ENCODE results near the gene CYB5B. TPM values are rescaled to one million over a fixed set of nuclear protein-coding genes. Genes with fewer than 3 reads are reported as not detected.
"Not testable (repeated sequence)": the region's sequence is repeated elsewhere in the genome, so short reads cannot be mapped to it uniquely, and the experiment has no call there.

The CYB5B gene
- total RNA-seq, 2 donors from 2014 or later, result 47.3 to 59.3 TPM

GRCh38 chr16:69405757-69406156, 18.7 kb upstream of the CYB5B start:
- intact Hi-C loops (cut with DNase I), result loop anchor here in 1 of 2 donors (10.0 kb wide), 1 partner anchor 339 kb away; no protein-coding TSS in a partner anchor
- DNase-seq (ENCODE audit: low spot score), result no peak

GRCh38 chr16:69406780-69407331, 17.6 kb upstream of the CYB5B start:
- intact Hi-C loops (cut with DNase I), result loop anchor here in 1 of 2 donors (10.0 kb wide), 1 partner anchor 338 kb away; no protein-coding TSS in a partner anchor
- DNase-seq (ENCODE audit: low spot score), result no peak

- intact Hi-C loops (cut with DNase I), result loop anchor here in 1 of 2 donors (10.0 kb wide), 1 partner anchor 337 kb away; no protein-coding TSS in a partner anchor
- DNase-seq (ENCODE audit: low spot score), result no peak
These were observed 16.6 kb upstream of the CYB5B start for GRCh38 chr16:69407702-69408323.

- peak; percentile 45 for DNase-seq (ENCODE audit: low spot score)
- intact Hi-C loops (cut with DNase I), result loop anchor here in 1 of 2 donors (10.0 kb wide), 1 partner anchor 336 kb away; no protein-coding TSS in a partner anchor
These were observed 15.9 kb upstream of the CYB5B start for GRCh38 chr16:69408475-69408874.

GRCh38 chr16:69410219-69410990, 14.0 kb upstream of the CYB5B start:
- intact Hi-C loops (cut with DNase I), result no loop called here
- DNase-seq (ENCODE audit: low spot score), result no peak

- intact Hi-C loops (cut with DNase I), result no loop called here
- no peak for DNase-seq (ENCODE audit: low spot score)
These were observed 13.1 kb upstream of the CYB5B start for GRCh38 chr16:69411064-69411985.

DNA sequence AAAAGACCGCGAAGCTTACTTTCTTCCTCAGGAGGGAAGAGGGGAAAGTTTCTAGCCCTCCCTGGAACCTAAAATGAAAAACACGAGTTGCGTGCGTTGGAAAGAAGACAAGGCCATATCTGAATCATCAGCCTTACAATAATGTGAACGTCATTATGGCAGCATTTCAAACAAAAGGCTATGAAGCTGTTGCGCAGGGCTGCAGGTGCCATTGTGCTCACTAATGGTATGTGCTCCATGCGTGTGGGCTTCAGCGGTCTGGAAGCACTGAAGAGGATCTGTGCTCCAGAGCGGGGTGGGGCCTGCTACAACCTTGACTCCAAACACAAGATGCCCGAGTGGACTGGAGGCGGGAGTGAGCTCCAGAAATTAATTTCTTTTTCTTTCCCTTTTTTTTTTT, 12.1 kb upstream of the CYB5B start:
- intact Hi-C loops (cut with DNase I), result no loop called here
- DNase-seq (ENCODE audit: low spot score), result peak; percentile 70

- intact Hi-C loops (cut with DNase I), result no loop called here
- no peak for DNase-seq (ENCODE audit: low spot score)
These were observed 11.3 kb upstream of the CYB5B start for GRCh38 chr16:69413045-69413664.

GRCh38 chr16:69417520-69418199, 6.8 kb upstream of the CYB5B start:
- intact Hi-C loops (cut with DNase I), result no loop called here
- peak; percentile 36 for DNase-seq (ENCODE audit: low spot score)

DNA sequence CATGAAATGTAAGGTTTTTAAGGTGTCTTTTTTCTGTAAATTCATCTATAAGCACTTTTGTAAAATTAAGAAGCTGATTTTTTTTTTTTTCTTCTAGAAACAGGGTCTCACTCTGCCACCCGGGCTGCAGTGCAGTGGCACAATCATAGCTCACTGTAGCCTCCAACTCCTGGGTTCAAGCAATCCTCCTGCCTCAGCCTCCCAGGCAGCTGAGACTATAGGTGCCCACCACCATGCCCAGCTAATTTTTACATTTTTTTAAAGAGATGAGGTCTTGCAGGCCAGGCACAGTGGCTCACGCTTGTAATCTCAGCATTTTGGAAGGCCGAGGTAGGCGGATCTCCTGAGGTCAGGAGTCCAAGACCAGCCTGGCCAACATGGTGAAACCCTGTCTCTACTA, 4.5 kb upstream of the CYB5B start:
- intact Hi-C loops (cut with DNase I), result loop anchor here in 1 of 2 donors (10.0 kb wide), 2 partner anchors 65 to 135 kb away; no protein-coding TSS in a partner anchor
- DNase-seq (ENCODE audit: low spot score), result no peak

GRCh38 chr16:69423189-69423588, 1.2 kb upstream of the CYB5B start:
- no peak for DNase-seq (ENCODE audit: low spot score)
- intact Hi-C loops (cut with DNase I), result loop anchor here in 1 of 2 donors (10.0 kb wide), 2 partner anchors 62 to 132 kb away; no protein-coding TSS in a partner anchor

DNA sequence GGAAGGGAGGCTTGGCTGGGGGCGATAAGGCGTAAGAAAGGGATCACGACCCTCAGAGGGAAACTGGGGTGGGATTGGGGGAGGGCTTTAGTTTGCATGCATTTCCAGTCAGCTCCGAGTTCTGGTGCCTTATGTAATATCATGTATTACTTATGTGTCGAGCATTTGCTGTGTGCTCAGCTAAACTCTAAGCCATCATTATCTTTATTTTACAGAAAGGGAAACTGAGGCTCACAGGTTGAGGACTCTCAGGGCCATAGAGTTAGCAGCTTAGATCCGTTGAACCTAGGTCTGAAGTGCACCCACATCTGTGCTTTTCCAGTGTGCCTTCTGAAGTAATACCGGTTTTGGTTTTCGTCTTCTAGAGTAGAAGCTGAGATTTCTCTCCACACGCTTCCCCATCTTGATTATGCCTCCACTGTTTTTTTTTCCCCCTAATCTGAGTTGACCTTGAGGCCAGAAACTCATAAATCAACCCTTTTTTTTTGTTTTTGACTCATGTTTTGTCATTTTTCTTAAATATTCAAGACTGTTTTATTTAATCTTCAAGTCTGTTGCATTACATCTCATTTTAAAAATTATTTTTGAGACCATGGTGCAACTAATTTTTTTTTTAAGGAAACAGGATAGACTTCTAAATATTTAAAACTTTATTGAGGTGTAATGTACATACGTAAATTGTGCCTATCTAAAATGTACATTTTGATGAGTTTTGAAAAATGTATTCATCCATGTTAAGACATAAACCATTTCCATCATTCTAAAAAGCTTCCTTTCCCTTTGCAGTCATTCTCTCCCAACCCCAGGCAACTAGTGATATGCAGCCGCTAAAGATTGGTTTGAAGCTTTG, 741 bp downstream of the CYB5B start:
- intact Hi-C loops (cut with DNase I), result loop anchor here in 1 of 2 donors (10.0 kb wide), 2 partner anchors 60 to 130 kb away; no protein-coding TSS in a partner anchor
- no peak for DNase-seq (ENCODE audit: low spot score)

DNA sequence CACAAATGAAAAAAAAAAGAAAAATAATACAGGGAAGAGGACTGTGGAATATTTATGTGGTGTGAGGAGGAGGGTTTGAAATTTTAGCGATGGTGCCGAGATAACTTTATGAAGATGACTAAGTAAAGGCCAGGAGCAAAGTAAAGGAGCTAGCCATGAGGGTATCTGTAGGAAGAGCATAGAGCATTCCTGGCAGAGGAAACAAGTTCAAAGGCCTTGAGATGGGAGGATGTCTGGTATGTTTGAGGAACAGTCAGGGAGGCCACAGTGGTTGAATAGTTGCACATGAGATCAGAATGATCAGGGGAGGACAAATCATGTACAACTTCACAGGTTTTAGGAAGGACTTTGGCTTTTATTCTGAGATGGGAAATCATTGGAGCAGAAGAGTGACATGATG, 4.2 kb downstream of the CYB5B start:
- DNase-seq (ENCODE audit: low spot score), result no peak
- intact Hi-C loops (cut with DNase I), result loop anchor here in 1 of 2 donors (10.0 kb wide), 2 partner anchors 56 to 126 kb away; no protein-coding TSS in a partner anchor

DNA sequence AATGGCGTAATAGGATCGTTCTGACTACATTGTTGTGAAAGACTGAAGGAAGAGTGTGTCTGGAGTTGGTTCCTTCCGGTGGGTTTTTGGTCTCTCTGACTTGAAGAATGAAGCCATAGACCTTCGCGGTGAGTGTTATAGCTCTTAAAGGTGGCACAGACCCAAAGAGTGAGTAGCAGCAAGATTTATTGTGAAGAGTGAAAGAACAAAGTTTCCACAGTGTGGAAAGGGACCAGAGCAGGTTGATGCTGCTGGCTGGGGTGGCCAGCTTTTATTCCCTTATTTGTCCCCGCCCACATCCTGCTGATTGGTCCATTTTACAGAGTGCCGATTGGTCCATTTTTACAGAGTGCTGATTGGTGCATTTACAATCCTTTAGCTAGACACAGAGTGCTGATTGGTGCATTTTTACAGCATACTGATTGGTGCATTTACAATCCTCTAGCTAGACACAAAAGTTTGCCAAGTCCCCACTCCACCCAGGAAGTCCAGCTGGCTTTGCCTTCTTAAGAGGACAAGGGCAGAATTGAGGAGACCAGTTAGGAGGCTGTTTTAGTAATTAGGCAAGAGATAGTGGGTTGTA, 4.7 kb downstream of the CYB5B start:
- DNase-seq (ENCODE audit: low spot score), result not testable (repeated sequence)
- intact Hi-C loops (cut with DNase I), result loop anchor here in 1 of 2 donors (10.0 kb wide), 2 partner anchors 56 to 126 kb away; no protein-coding TSS in a partner anchor

DNA sequence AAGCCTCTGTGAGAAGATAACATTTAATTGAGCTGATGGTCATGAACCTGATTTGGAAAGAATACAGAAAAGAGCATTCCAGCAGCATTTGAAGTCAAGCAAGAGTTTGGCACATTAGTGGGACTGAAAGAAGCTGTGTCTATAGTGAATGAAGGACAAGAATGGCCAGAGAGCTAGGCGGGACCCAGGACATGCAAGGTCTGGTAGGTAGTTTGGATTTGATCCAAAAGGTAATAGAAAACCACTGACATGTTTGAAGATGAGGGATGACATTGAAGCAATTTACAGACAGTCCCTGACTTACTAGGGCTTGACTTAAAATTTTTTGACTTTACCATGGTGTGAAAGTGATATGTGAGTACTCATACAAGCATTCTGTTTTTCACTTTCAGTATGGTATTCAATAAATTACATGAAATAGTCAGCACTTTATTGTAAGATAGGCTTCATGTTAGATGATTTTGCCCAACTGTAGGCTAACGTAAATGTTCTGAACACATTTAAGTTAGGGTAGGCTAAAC, 7.6 kb downstream of the CYB5B start:
- no peak for DNase-seq (ENCODE audit: low spot score)
- intact Hi-C loops (cut with DNase I), result no loop called here

- no peak for DNase-seq (ENCODE audit: low spot score)
- intact Hi-C loops (cut with DNase I), result no loop called here
These were observed 9.6 kb downstream of the CYB5B start for GRCh38 chr16:69434066-69434465.

Measured in posterior vena cava (tissue), 2 donors.